ENCODE results near the gene HPCAL1.

HPCAL1 gene

DNA sequence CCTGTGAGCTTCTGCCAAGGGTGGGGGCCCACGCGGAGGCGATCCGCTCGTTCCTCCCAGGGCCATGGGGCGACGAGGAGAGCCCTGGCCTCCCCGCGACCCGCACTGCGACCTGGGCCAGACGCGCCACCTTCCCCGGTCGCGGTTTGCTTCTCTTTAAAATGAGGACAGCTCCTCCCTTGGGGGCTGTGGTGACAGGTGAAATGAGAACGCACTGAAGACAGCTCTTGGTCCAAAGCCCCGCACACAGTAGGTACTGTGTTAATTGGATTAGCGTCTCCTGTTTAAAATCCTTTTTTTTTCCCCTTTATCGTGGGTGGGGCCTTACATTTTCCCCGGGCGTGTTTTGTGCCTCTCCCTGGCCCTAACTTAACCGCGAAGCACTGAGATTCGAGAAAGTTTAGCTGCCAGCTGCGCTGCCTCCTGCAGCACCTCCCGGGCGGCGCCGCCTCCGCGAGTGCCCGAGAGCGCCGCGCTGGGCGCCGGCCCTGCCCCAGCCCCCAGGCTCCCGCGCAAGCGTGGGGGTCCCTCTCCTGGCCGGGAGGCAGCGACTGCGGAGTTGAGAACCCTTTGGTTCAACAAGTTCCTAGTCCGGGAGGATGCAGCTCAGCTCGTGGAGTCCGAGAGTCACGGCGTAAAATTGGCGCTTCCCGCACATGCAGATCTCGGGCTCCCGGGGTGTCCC is 1.1 kb downstream of the HPCAL1 start:
- H2AFZ ChIP-seq (ENCODE audit: low read depth, low read length, severe bottlenecking) = no peak overlapping the region
- H3K36me3 ChIP-seq (ENCODE audit: low read length) = no peaks in the 10 kb centered on the region
- no peak overlapping the region for H3K27ac ChIP-seq (ENCODE audit: low read depth, low read length)
- no peaks in the 10 kb centered on the region; the same call in 1 of the 2 replicates for H3K27me3 ChIP-seq (ENCODE audit: low read length)
- TF ChIP-seq EZH2phosphoT487 (conservative IDR thresholded peaks at IDR 0.05; ENCODE audit: low read length) = no peak
- TF ChIP-seq, protein P1, sequence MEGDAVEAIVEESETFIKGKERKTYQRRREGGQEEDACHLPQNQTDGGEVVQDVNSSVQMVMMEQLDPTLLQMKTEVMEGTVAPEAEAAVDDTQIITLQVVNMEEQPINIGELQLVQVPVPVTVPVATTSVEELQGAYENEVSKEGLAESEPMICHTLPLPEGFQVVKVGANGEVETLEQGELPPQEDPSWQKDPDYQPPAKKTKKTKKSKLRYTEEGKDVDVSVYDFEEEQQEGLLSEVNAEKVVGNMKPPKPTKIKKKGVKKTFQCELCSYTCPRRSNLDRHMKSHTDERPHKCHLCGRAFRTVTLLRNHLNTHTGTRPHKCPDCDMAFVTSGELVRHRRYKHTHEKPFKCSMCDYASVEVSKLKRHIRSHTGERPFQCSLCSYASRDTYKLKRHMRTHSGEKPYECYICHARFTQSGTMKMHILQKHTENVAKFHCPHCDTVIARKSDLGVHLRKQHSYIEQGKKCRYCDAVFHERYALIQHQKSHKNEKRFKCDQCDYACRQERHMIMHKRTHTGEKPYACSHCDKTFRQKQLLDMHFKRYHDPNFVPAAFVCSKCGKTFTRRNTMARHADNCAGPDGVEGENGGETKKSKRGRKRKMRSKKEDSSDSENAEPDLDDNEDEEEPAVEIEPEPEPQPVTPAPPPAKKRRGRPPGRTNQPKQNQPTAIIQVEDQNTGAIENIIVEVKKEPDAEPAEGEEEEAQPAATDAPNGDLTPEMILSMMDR (IDR thresholded peaks at IDR 0.05; ENCODE audit: insufficient read depth, low read length, poor library complexity, severe bottlenecking) = no peak
- H3K9ac ChIP-seq (ENCODE audit: low read length) = peak overlapping the region; percentile 61; the same call in 1 of the 2 replicates
- no peaks in the 10 kb centered on the region for H3K9me2 ChIP-seq (replicated peaks; ENCODE audit: insufficient read depth, low read length)
- no peaks in the 10 kb centered on the region for H3K79me2 ChIP-seq (ENCODE audit: insufficient read depth, low read length)
- H3K4me3 ChIP-seq (ENCODE audit: insufficient read depth, low read length, poor library complexity, severe bottlenecking) = peak overlapping the region; percentile 65
- H4K20me1 ChIP-seq (ENCODE audit: low read depth, low read length) = no peaks in the 10 kb centered on the region
- peak overlapping the region; percentile 68 for H3K4me2 ChIP-seq (ENCODE audit: low read depth, low read length, poor library complexity, severe bottlenecking)
- no peaks in the 10 kb centered on the region for H3K9me3 ChIP-seq (ENCODE audit: insufficient read depth, low read length)
- no peaks in the 10 kb centered on the region for H3F3A ChIP-seq (ENCODE audit: insufficient read depth)

DNA sequence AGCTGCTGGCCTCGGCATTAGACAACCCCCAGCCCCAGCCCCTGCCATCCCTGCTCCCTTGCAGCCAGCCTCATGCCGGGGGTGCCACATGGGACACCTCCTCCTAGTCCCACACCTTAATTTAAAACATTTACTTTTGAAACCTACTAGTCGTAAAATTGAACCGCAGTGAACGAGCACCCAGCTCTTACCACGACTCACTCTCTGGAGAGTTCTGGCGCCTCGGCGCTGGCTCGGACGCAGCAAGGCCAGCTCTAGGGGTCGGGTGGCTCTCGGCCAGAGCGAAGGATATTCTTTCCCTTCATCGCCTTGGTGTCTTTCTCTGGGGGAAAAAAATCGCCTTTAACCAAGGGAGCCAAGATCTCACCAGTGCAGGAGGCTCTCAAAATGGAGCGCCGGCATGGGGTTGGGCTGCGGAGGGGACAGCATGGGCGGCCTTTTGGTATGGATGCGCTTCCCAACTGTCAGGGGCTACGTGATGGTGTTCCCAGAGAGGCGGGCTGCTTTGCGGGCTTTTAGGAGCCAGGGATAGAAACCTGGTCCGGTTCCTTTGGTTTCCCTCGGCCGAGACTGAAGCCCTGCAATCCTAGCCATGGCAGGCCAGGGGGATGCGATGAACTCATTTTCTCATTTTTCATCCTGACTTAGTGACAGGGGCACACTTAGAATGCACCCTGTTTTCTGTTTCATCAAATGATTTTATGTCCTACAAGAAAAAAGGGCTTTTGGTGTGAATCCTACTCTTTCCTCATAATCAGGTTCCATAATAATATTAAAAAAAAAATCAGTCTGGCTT is 2.0 kb downstream of the HPCAL1 start:
- Histone ChIP-seq H4K20me1 (ENCODE audit: low read depth, low read length) (no peaks in the 10 kb centered on the region), H3F3A (ENCODE audit: insufficient read depth) (no peaks in the 10 kb centered on the region), H3K27ac (ENCODE audit: low read depth, low read length) (no peak overlapping the region), H2AFZ (ENCODE audit: low read depth, low read length, severe bottlenecking) (no peak overlapping the region), H3K27me3 (ENCODE audit: low read length) (no peaks in the 10 kb centered on the region; the same call in 1 of the 2 replicates), H3K36me3 (ENCODE audit: low read length) (no peaks in the 10 kb centered on the region), H3K4me3 (ENCODE audit: insufficient read depth, low read length, poor library complexity, severe bottlenecking) (no peak overlapping the region), H3K79me2 (ENCODE audit: insufficient read depth, low read length) (no peaks in the 10 kb centered on the region), H3K9me2 (replicated peaks; ENCODE audit: insufficient read depth, low read length) (no peaks in the 10 kb centered on the region), H3K4me2 (ENCODE audit: low read depth, low read length, poor library complexity, severe bottlenecking) (peak overlapping the region; percentile 68), H3K9me3 (ENCODE audit: insufficient read depth, low read length) (no peaks in the 10 kb centered on the region), H3K9ac (ENCODE audit: low read length) (no peak overlapping the region)
- TF ChIP-seq EZH2phosphoT487 (conservative IDR thresholded peaks at IDR 0.05; ENCODE audit: low read length) = no peak
- TF ChIP-seq, protein P1 (IDR thresholded peaks at IDR 0.05; ENCODE audit: insufficient read depth, low read length, poor library complexity, severe bottlenecking) = no peak

DNA sequence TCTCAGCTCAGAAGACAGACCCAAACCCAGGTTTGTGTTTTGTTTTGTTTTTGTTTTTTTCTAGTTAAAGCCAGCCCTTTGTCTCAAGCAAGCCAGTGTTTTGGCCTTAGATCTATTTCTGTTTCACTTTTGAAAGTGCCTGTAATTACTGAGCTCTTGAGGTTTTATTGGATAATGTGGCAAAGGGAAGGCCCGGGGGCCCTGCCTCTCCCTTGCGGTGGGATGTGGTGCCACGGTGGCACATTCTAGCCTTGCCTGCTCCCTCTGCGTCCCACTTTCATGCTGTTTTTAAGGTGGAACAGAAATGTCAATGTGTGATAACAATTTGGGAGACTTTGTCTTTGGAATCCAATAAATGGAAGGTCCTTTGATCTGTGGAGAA is 2.5 kb downstream of the HPCAL1 start:
- Histone ChIP-seq H3K9me2 (replicated peaks; ENCODE audit: insufficient read depth, low read length) (no peaks in the 10 kb centered on the region), H3K4me3 (ENCODE audit: insufficient read depth, low read length, poor library complexity, severe bottlenecking) (no peak overlapping the region), H2AFZ (ENCODE audit: low read depth, low read length, severe bottlenecking) (no peak overlapping the region), H3K4me2 (ENCODE audit: low read depth, low read length, poor library complexity, severe bottlenecking) (no peak overlapping the region), H3K9ac (ENCODE audit: low read length) (no peak overlapping the region), H3K27ac (ENCODE audit: low read depth, low read length) (no peak overlapping the region), H3K27me3 (ENCODE audit: low read length) (no peaks in the 10 kb centered on the region; the same call in 1 of the 2 replicates), H3K36me3 (ENCODE audit: low read length) (no peaks in the 10 kb centered on the region), H3K79me2 (ENCODE audit: insufficient read depth, low read length) (no peaks in the 10 kb centered on the region), H3F3A (ENCODE audit: insufficient read depth) (no peaks in the 10 kb centered on the region), H3K9me3 (ENCODE audit: insufficient read depth, low read length) (no peaks in the 10 kb centered on the region), H4K20me1 (ENCODE audit: low read depth, low read length) (no peaks in the 10 kb centered on the region)
- no peak for TF ChIP-seq EZH2phosphoT487 (conservative IDR thresholded peaks at IDR 0.05; ENCODE audit: low read length)
- TF ChIP-seq, protein P1 (IDR thresholded peaks at IDR 0.05; ENCODE audit: insufficient read depth, low read length, poor library complexity, severe bottlenecking) = no peak

All from SU-DHL-6 (cell line).